Right ventricle myocardium inferior (tissue), 1 donor: Measurements from ENCODE around the gene OR5T1. TPM values are rescaled to one million over a fixed set of nuclear protein-coding genes. Genes with fewer than 3 reads are reported as not detected.

Experiments
- ATAC-seq: fragments of 200-7000 bp; cut with Tn5 transposase; one replicate; pipeline ENCODE4 v1.9.1; 2020; ENCODE audit warnings: mild to moderate bottlenecking, moderate library complexity
- DNase-seq: peaks from one replicate; pipeline ENCODE4 v3.0.0; 2021; ENCODE audit errors: missing footprints
- intact Hi-C: fragments of 100-400 bp; cut with DNase I; formaldehyde crosslinking; loops from one replicate; pipeline ENCODE4 v1.11.0; 2022
- long read RNA-seq: library from polyadenylated mRNA; unstranded; transcript quantifications from one replicate; pipeline ENCODE4 v2.0.0, GENCODE V29; 2021
- total RNA-seq: library from RNA; stranded (reverse); fragmentation: NEBNext Ultra II Directional; extraction: Animal tissue kit (Norgen Biotek cat#: 25700); gene quantifications from one replicate; pipeline ENCODE4 v1.2.1, GENCODE V29; 2021
- donor health status: DM: no; HTN: yes; CAD: no; lungs with severe emphysema.

Gene OR5T1
- not detected for total RNA-seq
- long read RNA-seq = 0 reads

DNA sequence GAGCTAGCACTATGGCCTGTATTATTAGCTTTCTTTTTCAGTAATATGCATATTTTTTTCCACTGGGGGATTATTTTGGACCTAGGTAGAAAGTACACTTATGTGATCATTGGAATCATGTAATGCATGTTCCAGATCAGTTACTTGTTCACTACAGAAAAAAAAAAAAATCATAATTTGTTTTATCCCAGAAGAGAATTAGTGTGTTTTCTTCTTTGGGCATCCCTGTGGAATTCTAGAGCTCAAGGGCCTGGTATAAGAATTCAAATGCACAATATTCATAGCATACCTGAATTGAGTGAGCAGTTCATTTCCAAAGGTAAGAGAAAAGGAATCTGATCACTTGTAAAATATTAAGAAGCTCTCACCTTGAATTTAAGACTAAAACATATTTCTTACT, at the start of gene OR5T1:
TSS of gene OR5T1 (plus strand) at position 301 of the 400 bp plus-strand sequence. CDS start 1,485 bp downstream, outside the sequence.
- ATAC-seq = no peak
- no peak for DNase-seq
- intact Hi-C loops = no loop called here

DNA sequence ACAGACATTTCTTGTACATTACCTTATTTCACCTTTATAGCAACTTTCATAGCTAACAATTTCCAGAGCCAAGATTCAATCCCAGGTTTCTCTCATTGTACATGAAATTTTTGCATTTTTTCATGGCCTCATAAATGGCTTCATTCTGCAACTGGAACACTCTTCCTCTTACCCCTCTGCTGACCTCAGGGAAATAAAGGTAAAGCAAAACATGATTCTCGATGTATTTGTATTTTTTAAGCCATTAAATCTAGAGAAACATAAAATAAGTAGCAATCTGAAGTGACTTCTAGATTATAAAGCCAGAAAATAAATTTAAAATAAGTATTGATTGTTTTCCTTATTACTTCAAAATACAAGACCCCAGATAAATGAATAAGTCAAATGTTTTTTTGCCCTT, 39.8 kb upstream of the OR5T1 start, which contains the start of gene OR5T2:
TSS of gene OR5T2 (minus strand) at position 101 of the 400 bp plus-strand sequence. CDS start 1,193 bp downstream, outside the sequence.
- no peak for DNase-seq
- no peak for ATAC-seq
- intact Hi-C loops = no loop called here

DNA sequence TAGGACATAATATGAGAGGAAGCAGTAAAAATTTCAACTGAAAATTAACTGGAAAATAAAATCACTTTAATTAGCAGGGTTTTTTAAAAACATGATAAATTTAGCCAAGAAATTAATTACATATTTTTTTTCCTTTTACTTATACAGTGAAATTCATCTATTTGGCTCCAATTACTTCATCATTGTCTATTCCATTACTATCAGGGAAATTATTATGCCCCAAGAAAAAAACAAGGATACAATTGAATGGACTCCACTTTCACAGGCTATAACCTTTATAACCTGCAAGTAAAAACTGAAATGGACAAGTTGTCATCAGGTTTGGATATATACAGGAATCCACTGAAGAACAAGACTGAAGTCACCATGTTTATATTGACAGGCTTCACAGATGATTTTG, 22.0 kb upstream of the OR5T1 start, which contains the start of gene OR5T3:
TSS of gene OR5T3 (plus strand) at position 301 of the 400 bp plus-strand sequence. CDS start at position 301, 0 bp downstream.
- intact Hi-C loops = no loop called here
- ATAC-seq (no peak), DNase-seq (no peak)

DNA sequence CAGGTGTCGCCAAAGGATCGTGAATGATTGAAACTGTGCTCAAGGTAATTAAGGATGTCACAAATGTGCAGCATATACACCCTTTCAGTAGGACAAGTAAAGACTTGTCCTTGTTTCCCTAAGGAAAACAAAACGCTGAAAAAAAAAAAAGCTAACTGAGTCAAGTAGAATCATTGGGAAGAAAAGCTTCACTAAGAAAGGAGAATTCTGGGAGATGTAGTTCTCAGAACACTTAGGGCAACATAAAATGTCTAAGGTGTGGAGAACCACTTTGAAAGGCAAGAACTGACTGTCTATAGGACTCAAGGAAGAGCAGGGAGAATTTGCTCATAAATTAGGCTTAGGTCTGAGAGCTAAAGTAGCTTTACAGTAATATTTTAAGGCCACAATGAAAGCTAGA, 2.9 kb upstream of the OR5T1 start:
- ATAC-seq (no peak), DNase-seq (no peak)
- intact Hi-C loops = no loop called here

DNA sequence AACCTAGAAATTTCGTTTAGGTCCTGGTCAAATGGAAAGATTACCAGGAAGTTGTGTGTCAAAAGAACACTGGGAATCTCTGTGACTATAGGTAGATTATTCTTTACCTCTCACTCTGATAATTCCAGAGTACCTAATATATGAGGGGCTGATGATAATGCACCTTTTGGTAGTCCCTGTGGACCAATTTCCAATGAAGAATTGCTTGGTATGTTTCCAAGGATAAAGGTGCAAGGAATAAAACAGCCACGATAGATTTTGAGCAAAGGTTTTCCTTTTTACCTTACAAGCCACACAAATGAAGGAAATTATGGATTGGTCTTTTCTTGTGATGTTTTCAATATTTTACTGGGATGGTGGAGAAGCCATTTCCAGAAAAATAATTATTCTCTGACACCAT, 18.2 kb downstream of the OR5T1 start, which contains the start of gene OR8H1:
TSS of gene OR8H1 (minus strand) at position 101 of the 400 bp plus-strand sequence. CDS start 1,192 bp downstream, outside the sequence.
- intact Hi-C loops = no loop called here
- DNase-seq (no peak), ATAC-seq (no peak)

DNA sequence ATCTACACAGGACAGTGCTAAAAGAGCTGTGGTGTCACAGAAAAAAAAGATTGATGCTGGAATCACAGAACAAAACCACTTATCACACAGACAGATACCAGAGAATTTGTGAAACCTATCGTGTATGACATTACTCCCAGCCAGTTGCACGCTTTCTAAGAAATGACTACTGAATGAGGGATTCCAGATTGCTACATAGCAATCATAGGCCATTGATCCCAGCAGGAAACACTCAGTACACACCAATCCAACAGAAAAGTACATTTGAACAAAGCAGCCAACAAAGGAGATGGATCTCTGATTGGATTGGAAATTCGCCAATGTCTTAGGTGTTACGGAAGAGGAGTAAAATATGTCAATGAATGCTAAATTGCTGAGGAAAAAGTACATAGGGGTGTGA, 22.9 kb downstream of the OR5T1 start:
- ATAC-seq (no peak), DNase-seq (no peak)
- intact Hi-C loops = no loop called here

DNA sequence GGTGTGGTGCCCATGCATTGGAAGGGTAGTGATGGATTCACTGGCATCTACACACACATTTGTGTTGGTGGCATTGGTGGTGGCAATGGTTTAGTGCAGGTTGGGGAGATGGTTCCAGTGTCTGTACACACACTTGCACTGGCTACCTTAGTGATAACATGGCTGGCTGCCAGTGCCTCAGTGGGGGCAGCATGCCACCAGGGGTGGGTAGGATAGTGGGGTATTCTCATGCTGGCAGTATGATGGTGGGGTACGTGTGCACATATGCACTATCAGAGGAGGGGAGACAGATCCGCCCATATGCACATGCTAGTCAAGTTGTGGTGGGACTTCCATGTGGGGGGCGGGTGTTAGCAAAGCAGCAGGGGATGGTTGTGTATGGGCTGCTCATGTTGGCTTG, 33.9 kb downstream of the OR5T1 start:
- DNase-seq = no peak

DNA sequence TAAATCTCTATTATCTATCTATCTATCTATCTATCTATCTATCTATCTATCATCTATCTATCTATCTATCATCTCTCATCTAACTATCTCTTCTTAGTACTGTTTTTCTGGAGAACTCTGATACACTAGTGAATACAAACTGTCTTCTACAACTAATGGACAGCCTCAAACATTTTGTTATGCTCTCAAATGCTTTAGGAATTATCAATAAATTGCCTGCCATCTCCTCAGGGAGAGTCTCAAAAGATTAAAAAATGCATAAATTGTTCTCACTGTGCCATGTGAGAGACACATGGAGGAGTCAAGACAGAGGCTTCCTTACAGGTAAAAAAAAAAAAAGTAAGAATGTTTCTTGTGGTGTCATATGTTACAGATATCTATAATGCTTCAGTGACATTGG, 40.9 kb downstream of the OR5T1 start, which contains the start of gene OR8K3:
TSS of gene OR8K3 (plus strand) at position 301 of the 400 bp plus-strand sequence. CDS start 3,163 bp downstream, outside the sequence.
- intact Hi-C loops = no loop called here
- ATAC-seq (no peak), DNase-seq (no peak)

More for the DNA sequence above, 33.9 kb downstream of the OR5T1 start:
- no peak for ATAC-seq
- intact Hi-C loops = no loop called here

Other genes with a start within 250 kb of the OR5T1 start
- gene OR5AS1, start 246.5 kb upstream of the OR5T1 start, total RNA-seq = not detected
- gene OR8I2, start 180.8 kb upstream of the OR5T1 start, total RNA-seq = not detected
- gene OR8H2, start 170.5 kb upstream of the OR5T1 start, total RNA-seq = not detected
- not detected for gene OR8H3, start 151.8 kb upstream of the OR5T1 start, total RNA-seq
- gene OR8J3, start 134.0 kb upstream of the OR5T1 start, total RNA-seq = not detected
- not detected for gene OR8K5, start 113.8 kb upstream of the OR5T1 start, total RNA-seq
- not detected for gene OR5J2, start 97.5 kb upstream of the OR5T1 start, total RNA-seq
- gene OR5T2, start 39.9 kb upstream of the OR5T1 start, total RNA-seq = not detected
- gene OR5T3, start 21.9 kb upstream of the OR5T1 start, total RNA-seq = not detected
- not detected for gene OR8H1, start 18.1 kb downstream of the OR5T1 start, total RNA-seq
- gene OR8K3, start 41.0 kb downstream of the OR5T1 start, total RNA-seq = not detected
- not detected for gene OR8K1, start 71.9 kb downstream of the OR5T1 start, total RNA-seq
- gene OR8J1, start 80.1 kb downstream of the OR5T1 start, total RNA-seq = not detected
- not detected for gene OR8U1, start 101.5 kb downstream of the OR5T1 start, total RNA-seq
- gene OR5AL1, start 138.5 kb downstream of the OR5T1 start, total RNA-seq = not detected
- gene OR5M3, start 199.2 kb downstream of the OR5T1 start, total RNA-seq = not detected
- gene OR5M8, start 217.2 kb downstream of the OR5T1 start, total RNA-seq = not detected